GM10847 (cell line): ENCODE results near the gene PLA2G4E.

ENCODE experiments used
- POLR2A ChIP-seq: IDR thresholded peaks from 2 replicates; pipeline ENCODE4 v1.6.1; 2011; ENCODE audit not compliant: insufficient read length; ENCODE audit errors: extremely low read depth

The PLA2G4E gene

DNA sequence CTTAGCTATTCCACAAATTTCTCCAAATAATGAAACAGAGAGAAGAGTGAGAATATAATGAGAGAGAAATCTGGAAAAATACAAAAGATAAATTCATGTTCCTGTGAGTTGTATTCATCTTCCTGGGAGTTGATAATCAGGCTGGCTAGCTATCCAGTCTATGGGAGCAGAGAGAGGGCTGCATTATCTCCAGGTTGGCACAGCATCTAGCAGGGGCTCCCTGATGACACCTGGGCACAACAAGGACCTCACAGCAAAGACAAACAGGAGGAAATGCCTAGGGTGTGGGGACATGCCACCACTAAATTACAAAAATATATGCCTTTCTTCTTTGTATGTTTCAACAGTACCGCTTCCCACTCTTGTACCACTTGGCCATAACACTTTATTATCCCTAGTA, 50.4 kb downstream of the PLA2G4E start:
- no peak for TF ChIP-seq POLR2A

DNA sequence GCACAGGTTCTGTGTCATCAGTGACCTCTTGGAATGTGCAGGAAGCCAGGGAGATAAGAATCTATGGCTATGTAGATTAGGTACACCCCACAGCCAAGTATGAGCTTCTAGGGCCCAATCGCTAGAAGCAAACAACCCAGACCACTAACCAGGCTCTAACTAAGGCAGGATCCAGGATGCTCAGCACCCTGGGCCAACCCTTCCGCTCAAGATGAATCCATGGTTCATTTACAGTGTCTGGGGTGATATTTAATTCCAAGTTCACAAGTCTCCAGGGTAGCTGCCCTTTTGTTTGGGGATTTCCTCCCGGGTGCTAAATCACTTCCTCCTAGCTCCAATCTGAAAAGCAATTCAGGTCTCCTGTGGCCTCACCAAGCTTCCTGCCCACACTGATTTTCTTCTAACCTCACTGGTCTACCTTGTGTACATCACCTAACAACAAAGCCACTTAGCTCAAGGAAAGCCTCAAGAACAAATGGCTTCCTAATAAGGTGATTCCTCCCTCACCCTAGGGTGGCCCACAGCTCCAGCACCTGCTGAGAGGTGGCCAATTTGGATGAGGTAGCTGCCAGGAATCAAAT, 50.9 kb downstream of the PLA2G4E start:
- no peak for TF ChIP-seq POLR2A

DNA sequence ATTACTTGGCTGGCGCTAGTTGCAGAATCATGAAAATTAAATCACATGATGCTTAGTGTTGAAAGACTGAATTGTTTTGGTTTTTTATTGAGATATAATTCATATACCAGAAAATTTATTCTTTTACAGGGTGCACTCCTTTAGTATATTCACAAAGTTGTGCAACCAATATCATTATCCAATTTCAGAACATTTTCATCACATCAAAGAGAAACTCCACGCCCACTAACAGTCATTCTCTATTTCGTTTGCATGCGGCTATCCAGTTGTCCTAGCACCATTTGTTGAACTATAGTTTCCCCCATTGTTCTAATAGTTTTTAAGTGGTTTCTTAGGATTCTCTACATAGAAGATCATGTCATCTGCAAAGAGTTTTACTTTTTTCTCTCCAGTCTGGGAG, 52.1 kb downstream of the PLA2G4E start:
- TF ChIP-seq POLR2A, result no peak

DNA sequence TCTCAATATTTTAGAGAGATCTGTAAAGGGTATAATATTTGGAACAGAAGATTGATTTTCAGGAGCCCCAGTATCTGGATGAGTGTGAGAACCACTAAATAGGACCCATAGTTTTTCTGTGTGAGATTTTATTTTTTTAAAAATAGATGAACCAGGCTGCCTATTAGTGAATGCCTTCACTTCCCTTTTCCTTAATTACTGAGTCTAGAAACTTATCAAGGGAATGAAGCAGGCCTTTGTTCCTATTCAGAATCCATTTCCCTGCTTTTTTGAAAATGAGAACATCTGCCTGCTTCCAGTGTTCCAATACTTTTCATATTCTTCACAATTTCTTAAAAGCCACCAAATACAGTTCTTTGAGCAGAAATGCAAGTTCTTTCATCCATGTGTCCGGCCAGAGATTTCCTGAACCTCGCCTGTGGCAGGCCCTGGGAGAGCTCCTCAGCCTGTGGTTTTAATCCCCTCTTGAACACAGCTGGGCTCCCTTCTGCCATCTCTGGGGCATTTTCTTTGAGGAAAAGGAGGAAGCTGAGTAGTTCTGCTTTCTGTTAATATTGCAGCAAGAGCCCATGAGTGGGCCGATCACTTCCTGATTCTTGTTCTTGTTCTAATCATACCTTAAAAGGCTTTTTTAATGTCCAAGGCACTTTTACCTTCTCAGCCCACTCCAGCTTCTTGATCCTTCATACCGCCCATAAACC, 53.2 kb downstream of the PLA2G4E start:
- TF ChIP-seq POLR2A, result no peak

DNA sequence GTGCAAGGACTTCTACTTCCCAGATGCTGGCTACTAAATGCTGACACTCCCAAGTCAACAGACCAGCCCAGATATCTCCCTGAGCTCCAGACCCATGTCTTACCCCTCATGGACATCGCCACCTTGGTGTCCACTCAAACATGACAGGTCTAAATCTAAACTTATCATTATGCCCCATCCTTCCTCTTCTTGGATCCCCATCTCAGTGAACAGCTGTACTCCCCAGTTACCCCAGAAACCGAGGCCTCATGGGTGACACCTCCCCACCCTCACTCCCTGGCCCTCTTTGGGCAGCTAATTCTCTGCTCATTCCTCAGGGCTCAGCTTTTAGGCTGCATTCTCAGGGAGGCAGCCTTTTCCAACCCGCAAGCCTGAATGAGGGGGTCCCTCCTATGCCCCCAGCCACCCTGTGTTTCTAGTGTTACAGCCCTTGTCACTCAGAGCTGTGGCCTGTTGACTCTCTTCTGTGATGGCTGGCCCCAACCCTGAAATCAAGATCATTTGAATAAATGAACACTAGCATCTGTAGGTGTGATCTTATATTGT, 53.8 kb downstream of the PLA2G4E start:
- no peak for TF ChIP-seq POLR2A

DNA sequence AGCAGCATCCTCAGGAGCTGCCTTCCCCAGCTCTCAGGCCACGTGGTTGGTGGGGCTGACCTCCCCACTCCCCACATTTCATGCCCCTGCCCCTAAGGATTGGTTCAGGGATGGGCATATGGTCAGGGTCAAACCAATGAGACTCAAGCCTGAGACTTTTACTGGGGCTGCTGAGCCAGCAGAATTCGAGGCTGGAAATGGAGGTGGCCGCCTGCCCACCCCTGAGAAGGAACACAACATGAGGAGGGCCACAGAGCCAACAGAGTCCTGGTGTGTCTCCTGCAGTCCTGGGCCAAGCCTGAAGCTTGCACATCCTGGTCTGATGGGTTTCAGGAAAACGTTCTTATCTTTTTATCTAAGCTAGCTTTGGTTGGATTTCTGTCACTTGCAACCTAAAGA, 54.4 kb downstream of the PLA2G4E start:
- TF ChIP-seq POLR2A, result no peak

DNA sequence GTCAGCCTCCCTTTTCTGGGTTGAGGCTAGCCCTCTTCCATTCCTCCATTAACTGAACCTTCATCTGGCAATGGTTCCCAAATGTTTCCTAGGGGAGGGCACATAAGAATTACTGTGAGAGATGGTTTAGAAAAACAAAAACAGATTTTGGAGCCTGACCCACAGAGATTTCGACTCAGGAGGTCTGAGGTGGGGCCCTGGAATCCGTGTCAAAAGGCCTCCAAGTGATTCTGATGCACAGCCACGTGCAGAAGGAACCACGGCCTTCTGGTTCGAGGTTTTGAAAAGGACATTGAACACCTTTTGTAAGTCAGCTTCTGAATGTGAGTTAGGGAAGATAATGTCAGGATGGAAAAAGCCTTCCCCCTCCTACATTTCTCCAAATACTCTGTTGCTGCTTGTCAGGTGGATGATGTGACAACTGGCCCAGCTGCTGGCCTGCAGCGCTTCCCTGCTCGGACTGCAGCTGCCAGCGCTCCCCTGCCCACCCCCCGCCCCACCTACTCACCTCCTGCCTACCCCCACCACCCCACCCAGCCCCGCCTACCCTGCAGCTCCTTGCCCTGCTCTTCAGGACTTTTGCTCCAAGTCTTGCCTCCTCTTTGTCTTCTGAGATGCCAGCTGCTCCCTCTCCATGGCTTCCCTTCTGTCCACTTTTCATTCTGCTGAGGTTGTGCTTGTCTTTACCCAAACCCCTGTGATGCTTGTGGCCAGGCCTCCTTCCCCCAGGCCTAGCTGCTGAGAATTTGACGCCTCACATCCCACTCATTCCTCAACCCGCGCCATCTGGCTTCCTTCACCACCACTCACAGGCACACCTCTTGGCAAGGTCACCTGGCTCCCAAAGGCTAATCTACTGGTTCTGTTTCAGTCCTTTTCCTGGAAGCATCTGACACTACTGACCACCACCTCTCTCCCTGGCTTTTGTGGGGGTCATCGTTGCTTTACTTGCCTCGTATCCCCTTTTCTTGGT, 55.1 kb downstream of the PLA2G4E start:
- TF ChIP-seq POLR2A, result no peak

DNA sequence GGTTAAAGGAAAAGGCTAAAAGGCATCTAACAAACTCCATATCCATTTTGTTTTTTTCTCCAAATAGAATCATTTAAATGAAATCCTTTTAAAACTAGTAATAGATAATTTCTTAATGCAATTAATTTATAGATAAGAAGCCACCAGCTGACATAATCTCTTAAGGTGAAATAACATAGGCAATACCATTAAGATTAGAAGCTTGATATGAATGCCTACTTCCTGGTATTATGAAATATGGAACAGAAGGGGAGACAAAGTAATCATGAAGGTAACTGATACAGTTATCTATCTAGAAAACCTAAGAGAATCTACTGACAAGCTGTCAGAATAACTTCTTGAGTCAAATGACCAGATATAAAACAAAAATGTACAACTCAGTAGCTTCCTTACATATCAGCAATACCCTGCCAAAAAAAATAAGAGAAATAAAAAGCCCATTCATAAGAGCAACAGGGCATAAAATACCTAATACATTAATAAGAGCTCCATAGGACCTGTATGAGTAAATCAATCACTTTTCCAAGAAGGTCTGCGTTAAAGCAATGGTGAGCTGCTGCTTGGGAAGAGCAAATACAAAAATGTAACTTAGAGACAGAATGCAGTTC, 59.1 kb downstream of the PLA2G4E start:
- no peak for TF ChIP-seq POLR2A

DNA sequence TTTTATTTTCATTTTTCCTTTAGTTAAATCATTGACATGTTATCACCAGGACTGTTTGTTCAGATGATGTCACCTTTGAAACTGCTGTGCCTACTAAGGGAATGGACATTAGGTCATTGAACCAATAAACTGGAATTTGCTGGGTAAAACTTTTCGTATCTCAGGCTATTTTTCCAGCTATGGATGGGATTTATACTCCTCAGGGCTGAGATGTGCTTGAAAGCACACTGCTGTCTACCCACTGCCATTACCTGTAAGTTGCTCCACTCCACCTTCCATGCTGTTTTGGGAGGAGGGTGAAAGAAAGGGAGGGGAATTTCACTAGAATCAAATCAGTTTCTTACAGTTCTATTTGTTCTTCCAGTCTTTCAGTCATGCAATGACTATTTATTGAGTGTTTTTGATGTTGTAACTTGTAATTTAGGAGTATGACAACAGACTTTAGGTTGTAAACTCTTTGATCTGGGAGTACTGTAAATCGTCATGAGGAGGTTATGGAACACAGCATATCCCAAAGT, 59.8 kb downstream of the PLA2G4E start:
- no peak for TF ChIP-seq POLR2A

DNA sequence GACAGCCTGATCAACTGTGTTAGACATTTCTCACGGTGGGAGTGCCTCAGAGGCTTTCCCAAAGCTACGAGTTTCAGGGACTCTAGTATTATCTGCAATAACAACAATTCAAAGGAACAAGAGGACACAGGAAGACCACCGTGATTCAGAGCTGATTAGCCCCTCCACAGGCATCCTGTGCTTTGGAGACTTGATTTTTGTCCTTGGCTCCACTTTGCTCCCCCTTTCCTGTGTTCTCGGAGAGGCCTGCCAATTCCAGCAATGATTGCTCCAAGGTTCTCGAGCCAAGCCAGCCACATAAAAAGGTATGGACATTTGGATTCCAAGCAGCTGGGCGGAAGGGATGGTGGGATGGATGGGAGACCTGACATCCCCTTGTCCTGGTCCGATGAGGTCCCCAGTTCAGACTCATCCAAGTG, 62.8 kb downstream of the PLA2G4E start:
- TF ChIP-seq POLR2A, result no peak

DNA sequence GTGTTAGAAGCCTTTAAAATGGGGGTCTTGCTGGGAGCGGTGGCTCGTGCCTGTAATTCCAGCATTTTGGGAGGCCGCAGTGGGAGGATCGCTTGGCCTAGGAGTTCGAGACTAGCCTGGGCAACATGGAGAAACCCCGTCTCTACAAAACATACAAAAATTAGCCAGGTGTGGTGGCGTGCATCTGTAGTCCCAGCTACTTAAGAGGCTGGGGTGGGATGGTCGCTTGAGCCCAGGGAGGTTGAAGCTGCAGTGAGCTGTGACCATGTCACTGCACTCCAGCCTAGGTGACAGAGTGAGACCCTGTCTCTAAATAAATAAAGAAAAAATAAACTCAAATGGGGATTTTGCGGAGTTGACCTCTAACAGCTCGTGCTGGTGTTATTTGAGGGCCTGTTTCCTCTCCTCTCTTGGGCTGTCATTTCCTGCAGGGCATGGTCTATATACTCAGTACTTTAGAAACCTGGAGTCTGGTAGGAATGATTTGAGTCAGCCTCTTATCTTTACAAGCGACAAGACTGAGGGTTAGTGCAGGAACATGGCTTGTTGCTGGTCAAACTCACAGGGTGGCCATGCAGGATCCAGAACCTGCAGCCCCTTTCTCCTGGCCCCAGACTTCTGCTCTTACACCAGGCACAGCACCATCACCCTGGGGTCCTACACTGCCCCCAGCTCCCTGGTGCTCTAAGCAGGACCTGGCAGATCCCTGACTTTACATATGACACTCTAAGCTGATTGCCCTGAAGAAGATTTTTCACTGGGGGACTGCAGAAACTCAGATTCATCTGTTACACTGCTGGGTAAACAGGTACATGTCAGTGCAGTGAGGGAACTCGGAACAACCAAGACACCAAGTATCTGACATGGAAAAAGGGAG, 63.6 kb downstream of the PLA2G4E start:
- TF ChIP-seq POLR2A, result no peak

DNA sequence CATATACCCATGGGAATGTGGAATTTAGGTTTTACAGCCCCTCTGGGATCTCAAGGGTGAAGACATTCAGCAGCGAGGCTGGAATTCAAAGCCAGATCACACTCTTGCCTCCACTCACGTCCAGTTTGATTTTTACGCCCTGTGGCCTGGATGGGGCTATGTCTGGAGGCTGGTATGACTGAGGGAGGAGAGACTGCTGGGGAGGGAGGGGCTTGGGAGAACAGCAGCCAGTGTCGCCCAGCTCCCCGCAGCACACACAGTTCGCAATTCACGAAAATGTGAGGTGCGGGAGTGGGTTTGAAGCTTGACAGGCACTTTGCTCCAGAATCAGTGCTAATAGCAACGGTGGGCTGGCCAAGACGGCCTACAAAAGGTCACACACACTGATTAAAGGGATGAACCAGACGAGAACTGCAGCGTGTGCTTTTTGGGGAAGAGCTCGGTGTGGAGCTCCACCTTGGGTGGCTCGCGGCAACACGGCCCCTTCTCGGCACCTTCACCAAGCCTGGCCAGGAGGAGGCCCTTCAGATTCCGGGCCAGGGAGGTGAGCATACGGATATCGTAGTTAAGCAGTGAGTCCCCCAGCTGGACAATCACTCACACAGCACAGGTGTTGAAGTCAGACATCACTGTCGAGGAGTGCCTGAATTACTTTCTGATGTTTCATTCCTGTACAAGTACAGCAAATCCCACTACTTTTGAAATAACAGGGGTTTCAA, 64.9 kb downstream of the PLA2G4E start:
- TF ChIP-seq POLR2A, result no peak

DNA sequence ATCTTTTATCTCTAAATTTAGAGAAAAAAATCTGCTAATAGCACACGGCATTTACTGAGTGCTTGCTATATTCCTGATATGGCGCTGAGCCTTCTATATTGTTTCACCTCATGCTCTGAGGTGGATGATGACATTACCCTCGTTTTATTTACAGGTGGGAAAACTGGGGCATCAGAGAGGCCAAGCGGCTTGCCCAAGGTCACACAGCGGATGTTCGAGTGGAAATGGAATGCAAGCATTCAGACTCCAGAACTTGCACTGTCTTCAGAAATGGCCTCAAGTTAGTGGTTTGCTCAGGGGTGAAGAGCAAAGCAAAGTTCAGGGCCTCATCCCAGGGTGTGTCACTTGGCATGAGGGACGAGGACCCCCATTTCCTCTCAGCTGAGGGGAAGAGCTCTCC, 65.7 kb downstream of the PLA2G4E start:
- TF ChIP-seq POLR2A, result no peak
